Measurements from ENCODE around the gene CXCR6. TPM values are rescaled to one million over a fixed set of nuclear protein-coding genes. Genes with fewer than 3 reads are reported as not detected.

CXCR6 gene
- total RNA-seq, 2 donors from 2014 or later: 1.0 to 1.6 TPM

GRCh38 chr3:45965253-45965652, 22.0 kb downstream of the CXCR6 start:
- no peak overlapping the region for H3K9ac ChIP-seq (ENCODE audit: low read depth in 2 of 2, low read length in 2 of 2)
- TF ChIP-seq CTCF (IDR thresholded peaks at IDR 0.05): no peak
- intact Hi-C loops (cut with DNase I): no loop called here
- H3K4me1 ChIP-seq: no peaks in the 10 kb centered on the region
- peaks cover 26% of the 10 kb centered on the region for H3K36me3 ChIP-seq
- no peak for DNase-seq
- H3K9me3 ChIP-seq: no peaks in the 10 kb centered on the region
- no peak overlapping the region for H3K27ac ChIP-seq
- H3K27me3 ChIP-seq: no peaks in the 10 kb centered on the region
- H3K4me3 ChIP-seq: no peak overlapping the region

- no peak overlapping the region for H3K27ac ChIP-seq
These were observed 22.4 kb downstream of the CXCR6 start for GRCh38 chr3:45965653-45966052.

GRCh38 chr3:45966371-45966791, 23.1 kb downstream of the CXCR6 start:
- Histone ChIP-seq H3K27me3 (no peaks in the 10 kb centered on the region), H3K9me3 (no peaks in the 10 kb centered on the region), H3K27ac (no peak overlapping the region), H3K36me3 (peaks cover 24% of the 10 kb centered on the region), H3K4me1 (no peaks in the 10 kb centered on the region), H3K9ac (ENCODE audit: low read depth in 2 of 2, low read length in 2 of 2) (no peak overlapping the region), H3K4me3 (no peak overlapping the region)
- intact Hi-C loops (cut with DNase I): no loop called here
- TF ChIP-seq CTCF (IDR thresholded peaks at IDR 0.05): no peak
- DNase-seq: no peak

More at GRCh38 chr3:45965653-45966052, 22.4 kb downstream of the CXCR6 start:
- Histone ChIP-seq H3K4me1 (no peaks in the 10 kb centered on the region), H3K9ac (ENCODE audit: low read depth in 2 of 2, low read length in 2 of 2) (no peak overlapping the region), H3K27me3 (no peaks in the 10 kb centered on the region), H3K4me3 (no peak overlapping the region), H3K9me3 (no peaks in the 10 kb centered on the region), H3K36me3 (peaks cover 24% of the 10 kb centered on the region)
- no peak for TF ChIP-seq CTCF (IDR thresholded peaks at IDR 0.05)
- DNase-seq: no peak
- intact Hi-C loops (cut with DNase I): no loop called here

GRCh38 chr3:45966950-45967640, 23.8 kb downstream of the CXCR6 start:
- Histone ChIP-seq H3K4me3 (no peak overlapping the region), H3K4me1 (no peaks in the 10 kb centered on the region), H3K9me3 (no peaks in the 10 kb centered on the region), H3K27me3 (no peaks in the 10 kb centered on the region), H3K9ac (ENCODE audit: low read depth in 2 of 2, low read length in 2 of 2) (no peak overlapping the region), H3K27ac (no peak overlapping the region), H3K36me3 (peaks cover 24% of the 10 kb centered on the region)
- no peak for DNase-seq
- TF ChIP-seq CTCF (IDR thresholded peaks at IDR 0.05): no peak
- intact Hi-C loops (cut with DNase I): no loop called here

- H3K27me3 ChIP-seq: no peaks in the 10 kb centered on the region
- TF ChIP-seq CTCF (IDR thresholded peaks at IDR 0.05): no peak
- no peak overlapping the region for H3K27ac ChIP-seq
- H3K9ac ChIP-seq (ENCODE audit: low read depth in 2 of 2, low read length in 2 of 2): no peak overlapping the region
- H3K36me3 ChIP-seq: peaks cover 24% of the 10 kb centered on the region
- no peaks in the 10 kb centered on the region for H3K4me1 ChIP-seq
- DNase-seq: no peak
- no peaks in the 10 kb centered on the region for H3K9me3 ChIP-seq
- intact Hi-C loops (cut with DNase I): no loop called here
- H3K4me3 ChIP-seq: no peak overlapping the region
These were observed 24.5 kb downstream of the CXCR6 start for GRCh38 chr3:45967724-45968123.

Measured in colonic mucosa (tissue), 4 donors.